IPS-18a (cell line): ENCODE results near the gene GNRHR.
"Not testable (repeated sequence)": the region's sequence is repeated elsewhere in the genome, so short reads cannot be mapped to it uniquely, and the experiment has no call there.

Experiments
- H3K27ac ChIP-seq: one replicate; pipeline ENCODE4 v1.5.1; 2013; ENCODE audit warnings: low read length
- H3K27me3 ChIP-seq: one replicate; pipeline ENCODE4 v1.6.1; 2013; ENCODE audit warnings: mild to moderate bottlenecking, low read length; ENCODE audit not compliant: control insufficient read depth, insufficient read depth
- H3K36me3 ChIP-seq: one replicate; pipeline ENCODE4 v1.6.1; 2013; ENCODE audit warnings: low read depth, low read length; ENCODE audit not compliant: control insufficient read depth
- H3K4me1 ChIP-seq: one replicate; pipeline ENCODE4 v1.6.1; 2013; ENCODE audit warnings: low read depth, low read length; ENCODE audit not compliant: control insufficient read depth
- H3K4me3 ChIP-seq: one replicate; pipeline ENCODE4 v1.5.1; 2013; ENCODE audit warnings: low read length
- H3K9ac ChIP-seq: one replicate; pipeline ENCODE4 v1.6.1; 2013; ENCODE audit warnings: mild to moderate bottlenecking, low read length, moderate library complexity
- H3K9me3 ChIP-seq: one replicate; pipeline ENCODE4 v1.6.1; 2013; ENCODE audit warnings: low read depth, low read length; ENCODE audit not compliant: control insufficient read depth

The GNRHR gene

DNA sequence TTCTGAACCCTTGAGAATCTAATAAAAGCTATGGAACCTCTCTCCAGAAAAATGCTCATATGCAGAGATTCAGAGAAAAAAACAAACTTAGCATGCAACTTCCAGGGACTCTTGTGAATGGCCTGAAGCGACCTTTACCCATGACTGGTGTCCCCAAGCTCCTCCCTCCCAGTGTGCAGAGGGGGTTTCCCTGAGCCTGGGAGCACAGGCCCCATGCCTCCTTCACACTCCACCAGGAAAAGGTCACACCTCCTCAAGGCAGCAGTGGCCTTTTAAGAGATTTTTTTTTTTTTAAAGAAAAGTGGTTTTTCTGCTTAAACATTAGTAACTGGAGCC is 40.0 kb downstream of the GNRHR start:
- no peaks in the 10 kb centered on the region for H3K9me3 ChIP-seq
- H3K9ac ChIP-seq = no peak overlapping the region
- no peak overlapping the region for H3K27ac ChIP-seq
- peaks cover 29% of the 10 kb centered on the region for H3K4me1 ChIP-seq
- no peaks in the 10 kb centered on the region for H3K36me3 ChIP-seq
- no peaks in the 10 kb centered on the region for H3K27me3 ChIP-seq
- no peak overlapping the region for H3K4me3 ChIP-seq

DNA sequence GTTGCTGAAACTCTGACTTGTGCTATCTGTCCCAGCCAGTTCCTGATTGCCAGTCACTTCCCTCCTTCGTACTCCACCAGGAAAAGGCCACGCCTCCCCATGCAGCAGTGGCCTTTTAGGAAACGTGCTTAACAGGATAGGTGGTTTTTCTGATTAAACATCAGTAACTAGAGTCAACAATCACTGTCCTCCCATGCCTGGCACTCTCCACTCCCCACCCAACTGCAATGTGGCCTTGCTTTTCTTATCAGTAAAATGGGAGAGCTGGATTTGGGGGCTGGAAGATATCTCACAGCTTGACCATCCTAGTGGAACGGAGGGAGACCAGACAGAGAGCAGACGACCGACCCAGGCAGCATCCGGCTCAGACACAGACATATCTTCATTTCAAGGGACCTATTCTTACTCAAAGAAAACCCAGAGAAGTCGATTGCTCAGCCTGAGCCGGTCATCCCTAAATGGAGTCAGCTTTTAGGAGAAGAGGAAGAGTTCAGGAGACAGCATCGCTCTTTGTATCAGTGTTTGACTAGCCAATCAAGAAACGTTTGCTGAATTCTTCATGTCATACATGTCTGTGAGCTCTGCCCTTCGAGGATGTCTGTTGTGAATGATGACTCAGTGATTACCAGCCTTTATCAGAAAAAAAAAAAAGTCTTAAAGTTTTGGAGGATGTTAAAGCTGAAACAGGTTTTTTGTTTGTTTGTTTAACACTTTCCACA is 40.5 kb downstream of the GNRHR start:
- no peaks in the 10 kb centered on the region for H3K36me3 ChIP-seq
- H3K9me3 ChIP-seq = no peaks in the 10 kb centered on the region
- no peaks in the 10 kb centered on the region for H3K27me3 ChIP-seq
- H3K4me3 ChIP-seq = no peak overlapping the region
- no peak overlapping the region for H3K27ac ChIP-seq
- H3K4me1 ChIP-seq = peaks cover 29% of the 10 kb centered on the region
- H3K9ac ChIP-seq = no peak overlapping the region

DNA sequence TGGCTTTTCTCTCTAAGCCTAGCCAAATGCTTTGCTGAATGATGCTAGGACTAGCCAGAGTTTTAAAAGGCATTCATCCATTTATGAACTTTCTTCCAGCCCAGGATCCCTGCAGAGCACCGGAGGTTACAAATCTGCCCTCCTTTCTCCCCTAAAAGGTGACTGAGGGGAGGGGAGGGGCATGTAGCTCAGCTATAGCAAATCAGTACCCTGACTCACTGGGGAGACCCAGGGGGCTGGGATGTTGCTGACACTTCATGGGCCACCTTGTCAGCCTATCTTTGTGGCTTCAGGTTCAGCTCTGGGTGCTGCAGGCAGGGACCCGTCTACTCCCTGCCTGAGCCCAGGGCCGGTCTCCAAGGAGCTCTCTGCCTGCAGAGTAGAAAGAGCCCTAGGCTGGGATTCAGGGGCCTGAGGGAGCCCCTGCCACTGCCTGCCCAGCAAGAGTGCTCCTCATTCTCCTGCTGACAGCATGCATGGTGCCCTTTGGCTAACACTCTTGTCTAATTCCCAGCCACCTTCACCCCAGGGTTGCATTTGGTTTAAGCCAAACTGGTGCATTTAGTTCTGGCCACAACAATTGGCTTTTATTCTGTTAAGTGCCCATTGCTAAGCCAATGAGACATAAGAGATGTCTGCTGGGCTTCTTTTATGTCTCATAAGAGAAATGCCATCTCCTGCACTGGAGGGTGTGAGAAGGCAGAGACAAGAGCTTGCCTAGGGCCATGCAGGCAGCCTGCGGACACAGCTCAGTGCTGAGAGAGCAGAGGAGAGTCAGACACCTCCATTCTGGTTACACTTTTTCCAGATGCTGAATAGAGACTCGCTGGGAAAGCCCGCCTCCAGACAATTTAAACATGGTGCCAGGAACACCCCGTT is 41.3 kb downstream of the GNRHR start:
- no peak overlapping the region for H3K4me3 ChIP-seq
- peaks cover 29% of the 10 kb centered on the region for H3K4me1 ChIP-seq
- no peak overlapping the region for H3K27ac ChIP-seq
- H3K9ac ChIP-seq = no peak overlapping the region
- no peaks in the 10 kb centered on the region for H3K27me3 ChIP-seq
- H3K36me3 ChIP-seq = no peaks in the 10 kb centered on the region
- H3K9me3 ChIP-seq = no peaks in the 10 kb centered on the region

DNA sequence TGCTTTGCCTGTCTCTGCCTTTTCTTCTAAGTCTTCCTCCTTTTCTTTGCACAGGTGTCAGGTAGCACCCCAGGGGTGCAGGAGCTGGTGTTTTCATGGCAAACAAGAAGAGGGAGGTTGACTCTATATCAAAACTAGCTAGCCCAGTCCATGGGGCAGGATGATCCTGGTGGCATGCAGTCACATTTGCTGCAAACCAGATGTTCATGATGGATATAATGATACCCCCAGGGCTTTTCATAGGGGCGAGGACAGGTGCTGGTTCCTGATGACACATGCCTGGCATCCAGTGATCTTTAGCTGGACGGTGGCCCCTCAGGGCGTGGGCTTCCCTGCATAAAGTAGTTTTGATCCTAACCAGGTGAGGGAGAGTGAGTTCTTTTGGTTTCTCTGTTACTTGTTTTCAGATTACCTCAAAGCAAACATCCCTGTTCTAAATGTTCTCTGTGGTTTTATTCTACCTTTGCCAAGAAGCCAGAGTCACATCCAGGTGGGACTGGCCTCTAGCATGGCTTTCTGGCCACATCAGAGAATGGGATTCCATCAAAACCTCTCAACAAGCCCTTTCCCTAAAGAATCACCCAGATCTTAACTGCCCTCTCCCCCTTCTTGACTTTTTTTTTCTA is 42.1 kb downstream of the GNRHR start:
- Histone ChIP-seq H3K27ac (no peak overlapping the region), H3K4me1 (peaks cover 29% of the 10 kb centered on the region), H3K27me3 (no peaks in the 10 kb centered on the region), H3K36me3 (no peaks in the 10 kb centered on the region), H3K9ac (no peak overlapping the region), H3K4me3 (no peak overlapping the region), H3K9me3 (no peaks in the 10 kb centered on the region)

DNA sequence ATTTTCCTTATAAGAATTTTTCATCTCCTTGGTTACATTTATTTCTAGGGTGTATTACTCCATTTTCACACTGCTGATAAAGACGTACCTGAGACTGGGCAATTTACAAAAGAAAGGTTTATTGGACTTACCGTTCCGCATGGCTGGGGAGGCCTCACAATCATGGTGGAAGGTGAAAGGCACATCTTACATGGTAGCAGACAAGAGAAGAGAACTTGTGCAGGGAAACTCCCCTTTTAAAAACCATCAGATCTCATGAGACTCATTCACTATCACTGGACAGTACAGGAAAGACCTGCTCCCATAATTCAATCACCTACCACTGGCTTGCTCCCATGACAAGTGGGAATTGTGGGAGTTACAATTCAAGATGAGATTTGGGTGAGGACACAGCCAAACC is 47.5 kb downstream of the GNRHR start:
- not testable (repeated sequence) for H3K9ac ChIP-seq, H3K27me3 ChIP-seq, H3K27ac ChIP-seq, H3K36me3 ChIP-seq, H3K4me1 ChIP-seq, H3K9me3 ChIP-seq, H3K4me3 ChIP-seq

DNA sequence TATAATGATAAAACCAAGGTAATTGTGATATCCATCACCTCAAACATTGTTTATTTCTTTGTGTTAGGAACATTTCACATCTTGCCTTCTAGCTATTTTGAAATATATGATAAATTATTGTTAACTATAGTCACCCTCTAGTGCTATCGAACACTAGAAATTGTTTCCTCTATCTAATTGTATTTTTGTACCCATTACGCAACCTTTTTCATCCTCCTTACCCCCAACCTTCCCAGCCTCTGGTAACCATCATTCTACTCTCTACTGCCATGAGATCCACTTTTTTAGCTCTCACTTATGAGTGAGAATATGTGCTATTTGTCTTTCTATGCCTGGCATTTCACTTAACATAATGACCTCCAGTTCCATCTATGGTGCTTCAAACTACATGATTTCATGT is 49.3 kb downstream of the GNRHR start:
- Histone ChIP-seq H3K9ac (no peak overlapping the region), H3K27ac (no peak overlapping the region), H3K4me1 (peaks cover 4% of the 10 kb centered on the region), H3K27me3 (no peaks in the 10 kb centered on the region), H3K9me3 (no peaks in the 10 kb centered on the region), H3K36me3 (no peaks in the 10 kb centered on the region), H3K4me3 (no peak overlapping the region)

DNA sequence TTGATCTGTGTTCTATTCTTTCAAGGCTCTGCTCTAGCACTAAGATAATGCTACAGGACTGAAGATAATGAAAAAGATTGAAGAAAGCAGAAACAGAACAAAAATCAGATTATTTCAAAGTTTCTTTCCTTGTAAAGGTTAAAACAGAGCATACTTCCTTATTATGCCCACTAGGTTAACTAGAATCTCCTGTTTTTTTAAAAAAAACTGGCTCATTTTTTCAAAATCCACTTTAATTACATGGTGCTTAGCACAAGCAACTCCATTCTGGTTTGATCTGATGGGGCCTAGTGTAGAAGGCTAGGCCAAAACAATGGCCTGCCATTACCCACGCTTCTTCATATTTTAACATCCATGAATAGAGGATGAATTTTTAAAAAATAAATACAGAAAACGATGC is 52.0 kb downstream of the GNRHR start:
- Histone ChIP-seq H3K27ac (no peak overlapping the region), H3K9ac (no peak overlapping the region), H3K4me1 (peaks cover 4% of the 10 kb centered on the region), H3K9me3 (no peaks in the 10 kb centered on the region), H3K27me3 (no peaks in the 10 kb centered on the region), H3K4me3 (peak overlapping the region; percentile 95), H3K36me3 (no peaks in the 10 kb centered on the region)

DNA sequence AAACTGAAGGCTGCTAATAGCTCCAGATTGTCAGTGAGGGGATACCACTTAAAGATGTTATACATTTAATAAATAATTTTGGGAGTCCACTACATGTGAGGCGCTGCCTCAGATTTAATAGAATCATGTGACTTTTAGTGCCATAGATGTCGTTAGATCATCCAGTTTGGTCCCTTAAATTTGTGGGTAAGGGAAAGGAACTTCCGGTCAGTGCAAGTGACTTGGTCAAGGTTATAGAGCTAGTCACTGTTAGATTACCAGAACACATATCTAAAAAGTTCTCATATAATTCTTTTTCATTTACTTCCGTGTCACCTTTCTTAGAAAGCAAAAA is 52.7 kb downstream of the GNRHR start:
- H3K27me3 ChIP-seq = no peaks in the 10 kb centered on the region
- H3K27ac ChIP-seq = no peak overlapping the region
- H3K9me3 ChIP-seq = no peaks in the 10 kb centered on the region
- H3K9ac ChIP-seq = peak overlapping the region; percentile 61
- H3K4me3 ChIP-seq = peak overlapping the region; percentile 95
- no peaks in the 10 kb centered on the region for H3K36me3 ChIP-seq
- H3K4me1 ChIP-seq = peaks cover 4% of the 10 kb centered on the region

DNA sequence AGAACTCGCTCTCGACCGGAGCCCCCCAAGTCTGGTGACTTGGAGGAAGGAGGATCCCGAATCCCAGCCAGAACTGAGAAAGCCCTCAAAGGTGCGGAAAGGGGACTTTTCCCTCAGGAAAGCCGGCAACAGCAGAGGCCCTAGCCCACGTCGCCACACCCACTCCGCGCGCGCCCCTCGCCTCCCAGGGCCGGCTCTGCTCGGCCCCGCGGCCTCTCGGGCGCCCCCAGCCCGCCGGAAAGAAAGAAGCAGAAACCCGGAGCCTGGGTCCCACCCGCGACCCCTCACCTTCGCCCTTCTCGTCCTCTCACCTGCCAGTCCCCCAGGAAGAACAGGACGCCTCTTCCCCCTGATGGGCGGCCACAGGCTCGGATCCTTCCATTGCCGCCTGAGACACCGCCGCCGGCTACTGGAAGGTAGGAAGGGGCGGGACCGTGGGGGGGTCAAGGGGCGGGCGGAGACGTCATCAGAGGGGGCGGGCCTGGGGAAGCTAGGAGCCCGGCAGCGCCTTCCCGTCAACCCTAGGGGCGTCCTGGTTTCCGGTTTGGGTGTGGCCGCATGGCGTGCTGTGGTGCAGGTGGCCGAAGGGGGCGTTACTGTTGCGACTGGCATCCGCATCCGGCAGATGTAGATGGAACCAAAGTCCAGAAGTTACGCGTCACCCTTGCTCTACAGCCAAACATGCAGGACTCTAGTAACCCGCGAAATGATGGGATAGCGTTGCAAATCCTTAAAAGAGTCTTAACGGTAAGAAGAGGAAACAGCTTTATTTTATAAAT is 53.3 kb downstream of the GNRHR start, which contains the start of gene UBA6:
Gene UBA6, minus strand, starts transcription at position 418 of the 779 bp plus-strand sequence. Its CDS starts 36 bp downstream, at position 382.
- no peaks in the 10 kb centered on the region for H3K36me3 ChIP-seq
- H3K27me3 ChIP-seq = no peaks in the 10 kb centered on the region
- no peaks in the 10 kb centered on the region for H3K9me3 ChIP-seq
- H3K4me3 ChIP-seq = peak within 1 kb of the TSS; percentile 95
- peak within 1 kb of the TSS; percentile 15 for H3K27ac ChIP-seq
- H3K4me1 ChIP-seq = peaks cover 4% of the 10 kb centered on the region
- H3K9ac ChIP-seq = peak within 1 kb of the TSS; percentile 81

DNA sequence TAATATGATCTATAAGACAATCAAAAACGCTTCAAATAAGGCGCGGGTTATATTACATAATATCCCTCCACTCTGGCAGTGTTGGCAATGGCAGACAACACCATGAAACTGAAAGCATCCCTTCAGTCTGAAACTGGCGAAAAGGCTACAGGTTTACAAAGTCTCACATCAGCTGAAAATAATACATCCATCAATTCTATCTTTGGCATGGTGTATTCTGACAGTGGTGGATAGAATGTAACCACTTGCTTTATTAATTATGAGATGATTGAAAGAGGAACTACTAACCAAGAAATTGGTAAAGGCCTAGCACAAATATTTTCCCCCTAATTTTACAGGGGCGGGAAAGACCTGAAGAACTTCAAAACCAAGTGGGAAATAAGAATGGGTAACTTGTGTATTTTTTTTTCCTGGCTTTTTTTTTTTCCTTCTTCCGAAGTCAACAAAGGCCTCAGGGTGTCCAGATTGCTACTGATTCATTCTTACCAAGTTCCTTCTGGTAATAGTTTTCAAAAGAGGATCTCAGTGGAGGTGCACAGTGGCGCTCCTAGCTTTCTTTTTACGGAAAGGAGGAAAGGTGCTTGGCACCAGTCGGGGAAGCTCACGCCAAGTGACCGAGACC is 54.0 kb downstream of the GNRHR start:
- Histone ChIP-seq H3K9me3 (no peaks in the 10 kb centered on the region), H3K4me3 (peak overlapping the region; percentile 95), H3K4me1 (peaks cover 4% of the 10 kb centered on the region), H3K27ac (peak overlapping the region; percentile 15), H3K36me3 (no peaks in the 10 kb centered on the region), H3K27me3 (no peaks in the 10 kb centered on the region), H3K9ac (peak overlapping the region; percentile 81)

DNA sequence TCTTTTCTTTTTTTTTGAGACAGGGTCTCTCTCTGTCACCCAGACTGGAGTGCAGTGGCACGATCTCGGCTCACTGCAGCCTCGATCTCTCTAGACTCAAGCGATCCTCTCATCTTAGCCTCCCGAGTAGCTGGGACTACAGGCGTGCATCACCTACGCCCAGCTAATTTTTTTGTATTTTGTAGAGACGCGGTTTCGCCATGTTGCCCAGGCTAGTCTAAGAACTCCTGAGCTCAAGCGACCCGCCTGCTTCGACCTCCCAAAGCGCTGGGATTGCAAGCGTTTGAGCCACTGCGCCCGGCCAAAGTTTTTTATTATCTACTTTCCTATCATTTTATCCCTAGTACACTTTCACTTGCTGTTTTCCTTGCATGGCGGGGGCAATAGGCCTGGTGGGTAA is 54.6 kb downstream of the GNRHR start:
- Histone ChIP-seq H3K9me3 (no peaks in the 10 kb centered on the region), H3K27ac (no peak overlapping the region), H3K36me3 (no peaks in the 10 kb centered on the region), H3K4me1 (peaks cover 4% of the 10 kb centered on the region), H3K9ac (peak overlapping the region; percentile 81), H3K4me3 (peak overlapping the region; percentile 95), H3K27me3 (no peaks in the 10 kb centered on the region)
